ENCODE data around the gene KRTAP5-4. TPM values are rescaled to one million over a fixed set of nuclear protein-coding genes. Genes with fewer than 3 reads are reported as not detected.

Gene KRTAP5-4
- total RNA-seq, 2 experiments from 2014 or later, result not detected

- no peak overlapping the region for H3K27ac Mint-ChIP-seq
- H3K27me3 Mint-ChIP-seq (ENCODE audit: low read depth), result peaks cover 8% of the 10 kb centered on the region
- H3K9me3 Mint-ChIP-seq, result no peaks in the 10 kb centered on the region
- intact Hi-C loops (cut with micrococcal nuclease), result no loop called here
- no peaks in the 10 kb centered on the region for H3K36me3 Mint-ChIP-seq (ENCODE audit: low read depth)
- H3K4me1 Mint-ChIP-seq (ENCODE audit: low read depth), result no peaks in the 10 kb centered on the region
- no peak for DNase-seq
- CTCF ChIA-PET, result interaction anchor here (0.7 to 2.3 kb wide), 5 partner anchors 10 to 115 kb away, joined by 3 to 16 read pairs (median 4); no protein-coding TSS in a partner anchor
- H3K4me3 Mint-ChIP-seq, result no peak overlapping the region
Measured at GRCh38 chr11:1641096-1641495, 19.2 kb upstream of the KRTAP5-4 start.

- CTCF ChIA-PET, result interaction anchor here (0.8 to 3.0 kb wide), 13 partner anchors 9 to 185 kb away, joined by 3 to 16 read pairs (median 4); partner anchors contain the start of gene KRTAP5-5
- Mint-ChIP-seq H3K36me3 (ENCODE audit: low read depth) (no peaks in the 10 kb centered on the region), H3K9me3 (no peaks in the 10 kb centered on the region), H3K27me3 (ENCODE audit: low read depth) (peaks cover 8% of the 10 kb centered on the region), H3K27ac (no peak overlapping the region), H3K4me3 (no peak overlapping the region), H3K4me1 (ENCODE audit: low read depth) (no peaks in the 10 kb centered on the region)
- no peak for DNase-seq
- intact Hi-C loops (cut with micrococcal nuclease), result no loop called here
Measured at GRCh38 chr11:1640076-1640946, 18.4 kb upstream of the KRTAP5-4 start.

GRCh38 chr11:1639666-1640065 is 17.7 kb upstream of the KRTAP5-4 start:
- no peak overlapping the region for H3K27ac Mint-ChIP-seq

GRCh38 chr11:1639102-1639620 is 17.2 kb upstream of the KRTAP5-4 start:
- Mint-ChIP-seq H3K9me3 (no peaks in the 10 kb centered on the region), H3K27ac (no peak overlapping the region), H3K4me1 (ENCODE audit: low read depth) (no peaks in the 10 kb centered on the region), H3K27me3 (ENCODE audit: low read depth) (peaks cover 12% of the 10 kb centered on the region), H3K4me3 (no peak overlapping the region), H3K36me3 (ENCODE audit: low read depth) (no peaks in the 10 kb centered on the region)
- CTCF ChIA-PET, result interaction anchor here (0.7 to 3.0 kb wide), 15 partner anchors 8 to 186 kb away, joined by 3 to 16 read pairs (median 4); partner anchors contain the start of gene KRTAP5-5
- intact Hi-C loops (cut with micrococcal nuclease), result no loop called here
- peak; percentile 30 for DNase-seq

More at GRCh38 chr11:1639666-1640065, 17.7 kb upstream of the KRTAP5-4 start:
- H3K9me3 Mint-ChIP-seq, result no peaks in the 10 kb centered on the region
- H3K4me3 Mint-ChIP-seq, result no peak overlapping the region
- no peaks in the 10 kb centered on the region for H3K36me3 Mint-ChIP-seq (ENCODE audit: low read depth)
- CTCF ChIA-PET, result interaction anchor here (0.7 to 3.0 kb wide), 15 partner anchors 9 to 186 kb away, joined by 3 to 16 read pairs (median 4); partner anchors contain the start of gene KRTAP5-5
- peaks cover 12% of the 10 kb centered on the region for H3K27me3 Mint-ChIP-seq (ENCODE audit: low read depth)
- H3K4me1 Mint-ChIP-seq (ENCODE audit: low read depth), result no peaks in the 10 kb centered on the region
- no peak for DNase-seq
- intact Hi-C loops (cut with micrococcal nuclease), result no loop called here

- Mint-ChIP-seq H3K36me3 (ENCODE audit: low read depth) (no peaks in the 10 kb centered on the region), H3K27ac (no peak overlapping the region), H3K4me3 (no peak overlapping the region), H3K27me3 (ENCODE audit: low read depth) (peaks cover 12% of the 10 kb centered on the region), H3K4me1 (ENCODE audit: low read depth) (no peaks in the 10 kb centered on the region), H3K9me3 (no peaks in the 10 kb centered on the region)
- DNase-seq, result no peak
- CTCF ChIA-PET, result interaction anchor here (0.9 to 3.0 kb wide), 5 partner anchors 9 to 470 kb away, joined by 3 to 12 read pairs (median 5); no protein-coding TSS in a partner anchor
- intact Hi-C loops (cut with micrococcal nuclease), result no loop called here
Measured at GRCh38 chr11:1638344-1638743, 16.4 kb upstream of the KRTAP5-4 start.

- Mint-ChIP-seq H3K4me1 (ENCODE audit: low read depth) (no peaks in the 10 kb centered on the region), H3K36me3 (ENCODE audit: low read depth) (no peaks in the 10 kb centered on the region), H3K9me3 (no peaks in the 10 kb centered on the region), H3K27me3 (ENCODE audit: low read depth) (peaks cover 14% of the 10 kb centered on the region), H3K27ac (no peak overlapping the region), H3K4me3 (no peak overlapping the region)
- intact Hi-C loops (cut with micrococcal nuclease), result no loop called here
- CTCF ChIA-PET, result interaction anchor here (0.7 to 3.0 kb wide), 7 partner anchors 9 to 1266 kb away, joined by 3 to 12 read pairs (median 3); no protein-coding TSS in a partner anchor
- no peak for DNase-seq
Measured at GRCh38 chr11:1637628-1638027, 15.7 kb upstream of the KRTAP5-4 start.

GRCh38 chr11:1636291-1636950 is 14.5 kb upstream of the KRTAP5-4 start:
- no peak overlapping the region for H3K27ac Mint-ChIP-seq
- H3K27me3 Mint-ChIP-seq (ENCODE audit: low read depth), result peaks cover 19% of the 10 kb centered on the region
- H3K36me3 Mint-ChIP-seq (ENCODE audit: low read depth), result no peaks in the 10 kb centered on the region
- CTCF ChIA-PET, result no interaction called here
- intact Hi-C loops (cut with micrococcal nuclease), result no loop called here
- no peaks in the 10 kb centered on the region for H3K4me1 Mint-ChIP-seq (ENCODE audit: low read depth)
- no peaks in the 10 kb centered on the region for H3K9me3 Mint-ChIP-seq
- H3K4me3 Mint-ChIP-seq, result no peak overlapping the region
- no peak for DNase-seq

- intact Hi-C loops (cut with micrococcal nuclease), result no loop called here
- CTCF ChIA-PET, result interaction anchor here (0.7 to 1.8 kb wide), 4 partner anchors 8 to 214 kb away, joined by 3 to 6 read pairs (median 4); no protein-coding TSS in a partner anchor
- no peak for DNase-seq
- Mint-ChIP-seq H3K9me3 (no peaks in the 10 kb centered on the region), H3K4me1 (ENCODE audit: low read depth) (peaks cover 3% of the 10 kb centered on the region), H3K27me3 (ENCODE audit: low read depth) (peaks cover 24% of the 10 kb centered on the region), H3K27ac (no peak overlapping the region), H3K4me3 (no peak overlapping the region), H3K36me3 (ENCODE audit: low read depth) (no peaks in the 10 kb centered on the region)
Measured at GRCh38 chr11:1633864-1634263, 11.9 kb upstream of the KRTAP5-4 start.

GRCh38 chr11:1632053-1632714 is 10.2 kb upstream of the KRTAP5-4 start:
- Mint-ChIP-seq H3K27me3 (ENCODE audit: low read depth) (peaks cover 25% of the 10 kb centered on the region), H3K9me3 (no peaks in the 10 kb centered on the region), H3K4me1 (ENCODE audit: low read depth) (peaks cover 4% of the 10 kb centered on the region), H3K27ac (no peak overlapping the region), H3K36me3 (ENCODE audit: low read depth) (no peaks in the 10 kb centered on the region), H3K4me3 (no peak overlapping the region)
- DNase-seq, result no peak
- intact Hi-C loops (cut with micrococcal nuclease), result no loop called here
- CTCF ChIA-PET, result interaction anchor here (0.7 to 2.7 kb wide), 7 partner anchors 8 to 113 kb away, joined by 3 to 16 read pairs (median 5); no protein-coding TSS in a partner anchor

GRCh38 chr11:1631066-1631568 is 9.2 kb upstream of the KRTAP5-4 start:
- H3K27me3 Mint-ChIP-seq (ENCODE audit: low read depth), result peaks cover 25% of the 10 kb centered on the region
- intact Hi-C loops (cut with micrococcal nuclease), result no loop called here
- H3K4me1 Mint-ChIP-seq (ENCODE audit: low read depth), result peaks cover 4% of the 10 kb centered on the region

GRCh38 chr11:1630271-1630670 is 8.3 kb upstream of the KRTAP5-4 start:
- CTCF ChIA-PET, result interaction anchor here (1.9 to 2.7 kb wide), 4 partner anchors 10 to 83 kb away, joined by 5 to 16 read pairs (median 9); no protein-coding TSS in a partner anchor
- intact Hi-C loops (cut with micrococcal nuclease), result no loop called here
- H3K36me3 Mint-ChIP-seq (ENCODE audit: low read depth), result no peaks in the 10 kb centered on the region
- H3K4me3 Mint-ChIP-seq, result no peak overlapping the region
- H3K27ac Mint-ChIP-seq, result no peak overlapping the region
- no peak for DNase-seq
- H3K27me3 Mint-ChIP-seq (ENCODE audit: low read depth), result peaks cover 25% of the 10 kb centered on the region
- peaks cover 4% of the 10 kb centered on the region for H3K4me1 Mint-ChIP-seq (ENCODE audit: low read depth)
- no peaks in the 10 kb centered on the region for H3K9me3 Mint-ChIP-seq

More at GRCh38 chr11:1631066-1631568, 9.2 kb upstream of the KRTAP5-4 start:
- CTCF ChIA-PET, result interaction anchor here (0.6 to 2.7 kb wide), 9 partner anchors 9 to 84 kb away, joined by 3 to 16 read pairs (median 5); partner anchors contain the start of gene KRTAP5-4
- DNase-seq, result no peak
- Mint-ChIP-seq H3K9me3 (no peaks in the 10 kb centered on the region), H3K27ac (no peak overlapping the region), H3K36me3 (ENCODE audit: low read depth) (no peaks in the 10 kb centered on the region), H3K4me3 (no peak overlapping the region)

Data from activated naive CD4-positive, alpha-beta T cell treated with anti-CD3 and anti-CD28 coated beads for 36 hours (primary cell).